Vagina (tissue), 2 donors: Measurements from ENCODE around the gene TPPP3. TPM values are rescaled to one million over a fixed set of nuclear protein-coding genes. Genes with fewer than 3 reads are reported as not detected.
A peak's percentile ranks its signal among the peaks of the same experiment; 100 is the strongest.

Source experiments
- DNase-seq, 2 donors: peaks; one replicate each; pipeline ENCODE4 v3.0.0-alpha.2; 2017; ENCODE audit errors: extremely low spot score in 2 of 2
- H3K27ac ChIP-seq: fragments of 200-600 bp; sonication (generic); one replicate; pipeline ENCODE4 v1.5.1; 2019
- H3K27me3 ChIP-seq: fragments of 200-600 bp; sonication (generic); one replicate; pipeline ENCODE4 v1.5.1; 2019
- H3K36me3 ChIP-seq, 2 donors: fragments of 200-600 bp; sonication (generic); one replicate each; pipeline ENCODE4 v1.5.1; 2017 to 2019
- H3K4me1 ChIP-seq: fragments of 200-600 bp; sonication (generic); one replicate; pipeline ENCODE4 v1.5.1; 2019
- H3K4me3 ChIP-seq, 2 donors: fragments of 200-600 bp; sonication (generic); 1 replicate in 1 of 2; 2 replicates in 1 of 2; pipeline ENCODE4 v1.5.1; 2016 to 2019
- H3K9me3 ChIP-seq: fragments of 200-600 bp; sonication (generic); one replicate; pipeline ENCODE4 v1.5.1; 2019
- POLR2A ChIP-seq, 2 donors: fragments of 450-650 bp; IDR thresholded peaks; one replicate each; pipeline ENCODE4 v1.6.1; 2017; ENCODE audit warnings: antibody characterized with exemption in 2 of 2, mild to moderate bottlenecking in 2 of 2, moderate library complexity in 2 of 2
- POLR2AphosphoS5 ChIP-seq, 2 donors: sonication (generic); formaldehyde crosslinking; IDR thresholded peaks; one replicate each; pipeline ENCODE4 v1.9.0; 2017; ENCODE audit warnings: antibody characterized with exemption in 2 of 2, mild to moderate bottlenecking in 2 of 2, low read depth in 1 of 2; ENCODE audit not compliant: insufficient read depth in 1 of 2
- intact Hi-C: fragments of 100-400 bp; cut with DNase I; formaldehyde crosslinking; loops from one replicate; pipeline ENCODE4 v1.15.1; 2023
- total RNA-seq: library from RNA; depleted of rRNA; stranded (reverse); fragments of >200 nt; gene quantifications from one replicate; pipeline ENCODE4 v1.2.3, GENCODE V29; 2016
- TF ChIP-seq, protein P1 (sequence below), 3 experiments: fragments of 450-650 bp in 2 of 3; fragments of 200-600 bp in 1 of 3; sonication (generic) in 1 of 3; IDR thresholded peaks; one replicate each; pipeline ENCODE4 v1.5.1; 2017 to 2019; ENCODE audit warnings: antibody characterized with exemption in 3 of 3, mild to moderate bottlenecking in 2 of 3, moderate library complexity in 2 of 3

TPPP3 gene
- total RNA-seq, 1 donor from 2014 or later = 28.2 TPM

DNA sequence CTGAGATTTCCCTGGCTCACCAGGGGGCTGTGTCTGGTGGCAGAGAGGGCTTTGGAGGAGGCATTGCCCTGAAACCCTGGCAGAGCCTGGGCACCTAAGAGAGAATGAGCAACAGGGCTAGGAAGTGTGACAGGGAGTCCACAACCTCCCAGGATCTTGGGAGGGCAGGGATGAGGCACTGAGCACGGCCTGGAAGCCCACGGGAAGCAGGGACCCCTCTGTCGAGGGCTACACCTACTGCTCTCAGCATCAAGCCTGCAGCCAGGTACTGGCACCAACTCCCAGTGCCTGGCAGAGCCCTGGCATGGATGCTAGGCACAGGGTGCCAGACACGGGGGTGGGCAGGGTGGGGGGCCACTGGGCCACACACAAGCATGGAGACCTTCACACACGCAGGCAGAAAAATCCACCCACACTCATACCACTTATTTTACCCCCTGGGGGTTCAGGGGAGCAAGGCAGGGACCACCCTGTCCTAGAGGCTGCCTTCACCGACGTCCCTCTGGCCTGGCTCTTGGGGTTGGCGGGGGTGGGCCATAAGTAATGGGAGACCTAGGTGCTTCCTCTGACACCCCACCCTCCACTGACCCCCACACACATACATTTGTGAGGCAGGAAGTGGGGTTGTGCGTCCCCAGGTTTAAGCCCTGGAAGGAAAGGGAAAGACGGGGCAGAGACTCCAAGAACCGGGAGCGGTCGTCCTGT lies 36.7 kb upstream of the TPPP3 start:
- intact Hi-C loops = loop anchor here (2.0 kb wide), 1 partner anchor 35 kb away; no protein-coding TSS in a partner anchor
- H3K27me3 ChIP-seq = no peaks in the 10 kb centered on the region
- H3K4me1 ChIP-seq = peaks cover 67% of the 10 kb centered on the region
- no peaks in the 10 kb centered on the region for H3K9me3 ChIP-seq
- H3K27ac ChIP-seq = peak overlapping the region; percentile 78
- TF ChIP-seq POLR2AphosphoS5 (IDR thresholded peaks at IDR 0.05; ENCODE audit: insufficient read depth in 1 of 2, low read depth in 1 of 2) = no peak
- TF ChIP-seq, protein P1, sequence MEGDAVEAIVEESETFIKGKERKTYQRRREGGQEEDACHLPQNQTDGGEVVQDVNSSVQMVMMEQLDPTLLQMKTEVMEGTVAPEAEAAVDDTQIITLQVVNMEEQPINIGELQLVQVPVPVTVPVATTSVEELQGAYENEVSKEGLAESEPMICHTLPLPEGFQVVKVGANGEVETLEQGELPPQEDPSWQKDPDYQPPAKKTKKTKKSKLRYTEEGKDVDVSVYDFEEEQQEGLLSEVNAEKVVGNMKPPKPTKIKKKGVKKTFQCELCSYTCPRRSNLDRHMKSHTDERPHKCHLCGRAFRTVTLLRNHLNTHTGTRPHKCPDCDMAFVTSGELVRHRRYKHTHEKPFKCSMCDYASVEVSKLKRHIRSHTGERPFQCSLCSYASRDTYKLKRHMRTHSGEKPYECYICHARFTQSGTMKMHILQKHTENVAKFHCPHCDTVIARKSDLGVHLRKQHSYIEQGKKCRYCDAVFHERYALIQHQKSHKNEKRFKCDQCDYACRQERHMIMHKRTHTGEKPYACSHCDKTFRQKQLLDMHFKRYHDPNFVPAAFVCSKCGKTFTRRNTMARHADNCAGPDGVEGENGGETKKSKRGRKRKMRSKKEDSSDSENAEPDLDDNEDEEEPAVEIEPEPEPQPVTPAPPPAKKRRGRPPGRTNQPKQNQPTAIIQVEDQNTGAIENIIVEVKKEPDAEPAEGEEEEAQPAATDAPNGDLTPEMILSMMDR (IDR thresholded peaks at IDR 0.05) = no peak
- TF ChIP-seq POLR2A (IDR thresholded peaks at IDR 0.05) = no peak
- H3K36me3 ChIP-seq = no peaks in the 10 kb centered on the region
- no peak for DNase-seq
- H3K4me3 ChIP-seq = peak overlapping the region; percentile 49 to 54

DNA sequence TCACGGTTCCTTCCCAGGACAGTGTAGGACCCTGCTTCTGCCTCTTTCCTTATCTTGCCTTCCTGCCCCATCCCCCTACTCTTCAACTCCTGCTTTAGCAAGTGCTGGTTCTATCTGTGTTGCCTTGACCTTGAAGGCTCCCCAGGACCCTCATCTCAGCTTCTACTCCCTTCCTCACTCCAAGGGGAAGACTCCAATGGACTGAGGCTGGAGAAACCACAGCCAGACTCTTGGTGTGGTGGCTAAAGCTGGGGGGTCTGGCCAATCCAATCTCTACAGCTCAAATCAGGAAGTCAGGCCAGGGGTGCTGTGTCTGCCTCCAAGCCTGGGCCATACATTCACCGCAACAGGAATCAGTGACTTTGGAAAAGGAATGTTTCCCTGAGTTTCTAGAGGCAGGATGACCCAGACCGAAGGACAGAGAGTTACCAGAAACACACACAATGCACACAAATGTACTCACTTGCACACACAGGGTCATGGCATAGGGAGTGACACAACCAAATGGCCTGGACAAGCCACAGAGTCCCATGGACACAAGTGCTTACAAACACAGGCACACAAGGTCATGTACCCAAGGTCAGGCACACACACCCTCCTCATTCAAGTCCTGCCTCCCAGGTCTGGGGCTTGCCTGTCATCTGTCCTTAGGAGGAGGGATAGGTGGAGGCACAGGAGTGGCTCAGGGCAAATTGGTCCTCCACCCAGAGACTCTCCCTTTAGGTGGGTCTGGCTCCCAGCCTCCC lies 35.9 kb upstream of the TPPP3 start:
- peak overlapping the region; percentile 78 for H3K27ac ChIP-seq
- intact Hi-C loops = no loop called here
- no peaks in the 10 kb centered on the region for H3K36me3 ChIP-seq
- peaks cover 67% of the 10 kb centered on the region for H3K4me1 ChIP-seq
- no peaks in the 10 kb centered on the region for H3K27me3 ChIP-seq
- H3K9me3 ChIP-seq = no peaks in the 10 kb centered on the region
- no peak for DNase-seq
- H3K4me3 ChIP-seq = no peak overlapping the region
- TF ChIP-seq, protein P1 (IDR thresholded peaks at IDR 0.05) = no peak
- TF ChIP-seq POLR2A (IDR thresholded peaks at IDR 0.05) (no peak), POLR2AphosphoS5 (IDR thresholded peaks at IDR 0.05; ENCODE audit: insufficient read depth in 1 of 2, low read depth in 1 of 2) (no peak)

- H3K4me1 ChIP-seq = peaks cover 60% of the 10 kb centered on the region
Measured at GRCh38 chr16:67428146-67428731, 34.9 kb upstream of the TPPP3 start.

DNA sequence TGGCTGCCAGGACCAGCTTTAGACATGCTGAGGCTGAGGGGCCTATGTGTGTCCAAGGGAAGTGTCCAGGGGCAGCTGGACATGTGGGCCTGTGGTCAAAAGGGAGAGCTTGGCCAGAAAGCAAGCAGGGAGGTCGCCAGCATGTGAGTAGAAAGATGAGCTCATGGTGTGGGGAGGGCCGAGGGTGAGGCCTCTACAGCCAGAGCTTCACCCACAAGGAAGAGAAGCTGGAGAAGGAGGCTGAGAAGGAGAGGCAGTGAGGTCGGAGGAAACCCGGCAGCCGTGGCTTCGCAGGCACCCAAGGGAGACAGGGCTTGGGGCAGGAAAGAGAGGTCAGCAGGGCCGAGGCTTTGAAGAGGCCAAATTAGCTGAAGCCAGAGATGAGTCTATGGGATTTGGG lies 33.7 kb upstream of the TPPP3 start:
- no peak for DNase-seq
- Histone ChIP-seq H3K27ac (peak overlapping the region; percentile 78), H3K4me3 (no peak overlapping the region), H3K27me3 (no peaks in the 10 kb centered on the region), H3K4me1 (peaks cover 47% of the 10 kb centered on the region), H3K36me3 (no peaks in the 10 kb centered on the region), H3K9me3 (no peaks in the 10 kb centered on the region)
- peak in 1 of 2 donors; percentile 17 for TF ChIP-seq POLR2AphosphoS5 (IDR thresholded peaks at IDR 0.05; ENCODE audit: insufficient read depth in 1 of 2, low read depth in 1 of 2)
- TF ChIP-seq, protein P1 (IDR thresholded peaks at IDR 0.05) = no peak
- intact Hi-C loops = no loop called here

More at GRCh38 chr16:67428146-67428731, 34.9 kb upstream of the TPPP3 start:
- no peak for TF ChIP-seq POLR2A (IDR thresholded peaks at IDR 0.05)
- peak in 1 of 2 donors; percentile 33 for TF ChIP-seq POLR2AphosphoS5 (IDR thresholded peaks at IDR 0.05; ENCODE audit: insufficient read depth in 1 of 2, low read depth in 1 of 2)
- TF ChIP-seq, protein P1 (IDR thresholded peaks at IDR 0.05) = peak; percentile 48 to 87 (median 72)
- Histone ChIP-seq H3K36me3 (no peaks in the 10 kb centered on the region), H3K27me3 (no peaks in the 10 kb centered on the region), H3K27ac (peak overlapping the region; percentile 78), H3K9me3 (no peaks in the 10 kb centered on the region), H3K4me3 (no peak overlapping the region)
- DNase-seq = no peak
- intact Hi-C loops = no loop called here
